HepG2 (cell line): Measurements from ENCODE around the gene CRIP1. TPM values are rescaled to one million over a fixed set of nuclear protein-coding genes. Genes with fewer than 3 reads are reported as not detected.

Experiments used
- ARID5B ChIP-seq: IDR thresholded peaks from 2 replicates; pipeline ENCODE4 v1.4.0; 2020; ENCODE audit warnings: mild to moderate bottlenecking, missing genetic modification reagents
- CERS6 ChIP-seq: sonication (generic); formaldehyde crosslinking; IDR thresholded peaks from 2 replicates; pipeline ENCODE4 v1.5.0; 2020; ENCODE audit warnings: missing genetic modification reagents
- ELK4 ChIP-seq: sonication (generic); formaldehyde crosslinking; IDR thresholded peaks from 2 replicates; pipeline ENCODE4 v1.9.0; 2021; ENCODE audit warnings: missing genetic modification reagents, borderline replicate concordance
- GMEB2 ChIP-seq: IDR thresholded peaks from 2 replicates; pipeline ENCODE4 v1.6.1; 2016; ENCODE audit warnings: missing biosample characterization, missing genetic modification reagents, low read depth
- HOXA7 ChIP-seq: sonication (generic); formaldehyde crosslinking; IDR thresholded peaks from 2 replicates; pipeline ENCODE4 v1.8.1; 2022; ENCODE audit warnings: mild to moderate bottlenecking, missing genetic modification reagents, moderate library complexity
- MEIS2 ChIP-seq: sonication (generic); formaldehyde crosslinking; IDR thresholded peaks from 2 replicates; pipeline ENCODE4 v1.9.0; 2021; ENCODE audit warnings: mild to moderate bottlenecking, missing genetic modification reagents
- MXI1 ChIP-seq: IDR thresholded peaks from 3 replicates; pipeline ENCODE4 v1.6.1; 2012; ENCODE audit warnings: low read depth, low read length, inconsistent platforms, borderline replicate concordance
- NFYC ChIP-seq: IDR thresholded peaks from 2 replicates; pipeline ENCODE4 v1.6.1; 2016; ENCODE audit warnings: missing genetic modification reagents, missing compliant biosample characterization
- PCBP2 ChIP-seq: fragments of 200-400 bp; formaldehyde crosslinking; optimal IDR thresholded peaks from 2 replicates; pipeline ENCODE3; 2018; ENCODE audit warnings: low read length, low read depth; ENCODE audit not compliant: poor library complexity, severe bottlenecking
- REST ChIP-seq, 2 experiments: IDR thresholded peaks; 2 replicates each; pipeline ENCODE4 v1.6.1; 2011 to 2012; ENCODE audit warnings: low read length in 2 of 2, borderline replicate concordance in 1 of 2, low read depth in 1 of 2, mild to moderate bottlenecking in 1 of 2, moderate library complexity in 1 of 2
- SALL1 ChIP-seq: sonication (generic); formaldehyde crosslinking; IDR thresholded peaks from 2 replicates; pipeline ENCODE4 v1.8.0; 2022; ENCODE audit warnings: mild to moderate bottlenecking, missing genetic modification reagents
- SRSF4 ChIP-seq: fragments of 200-400 bp; formaldehyde crosslinking; IDR thresholded peaks from one replicate; pipeline ENCODE4 v1.6.1; 2018; ENCODE audit warnings: mild to moderate bottlenecking, low read depth, low read length, moderate library complexity; ENCODE audit not compliant: poor library complexity, severe bottlenecking
- TOPORS ChIP-seq: sonication (generic); formaldehyde crosslinking; IDR thresholded peaks from 2 replicates; pipeline ENCODE4 v1.8.0; 2023; ENCODE audit warnings: mild to moderate bottlenecking, missing genetic modification reagents
- ZNF232 ChIP-seq: sonication (generic); formaldehyde crosslinking; IDR thresholded peaks from 2 replicates; pipeline ENCODE4 v1.4.0; 2020; ENCODE audit warnings: missing genetic modification reagents, borderline replicate concordance
- ZNF430 ChIP-seq: sonication (generic); formaldehyde crosslinking; IDR thresholded peaks from 2 replicates; pipeline ENCODE4 v1.9.0; 2021; ENCODE audit warnings: mild to moderate bottlenecking, missing genetic modification reagents
- ZNF839 ChIP-seq: sonication (generic); formaldehyde crosslinking; IDR thresholded peaks from 2 replicates; pipeline ENCODE4 v1.4.0; 2020; ENCODE audit warnings: missing genetic modification reagents, mild to moderate bottlenecking, borderline replicate concordance
- ZNF841 ChIP-seq: sonication (generic); formaldehyde crosslinking; IDR thresholded peaks from 2 replicates; pipeline ENCODE4 v1.8.1; 2023; ENCODE audit warnings: missing genetic modification reagents, borderline replicate concordance
- polyA plus RNA-seq, 8 experiments: library from polyadenylated mRNA; depleted of rRNA in 3 of 8; stranded (reverse) in 7 of 8; unstranded in 1 of 8; fragments of >200 nt; fragmentation: Illumina TruSeq in 4 of 8; extraction: Trizol in 4 of 8; gene quantifications; 2 replicates each; pipeline versions ENCODE4 v1.2.1 to v1.2.3, GENCODE V29; 2011 to 2016; ENCODE audit warnings: low read depth in 4 of 8, missing spikeins in 1 of 8, mixed read lengths in 1 of 8; ENCODE audit not compliant: insufficient read depth in 1 of 8
- total RNA-seq, 5 experiments: library from RNA; depleted of rRNA; stranded (reverse); fragments of >200 nt; fragmentation: Illumina TruSeq; extraction: Trizol; gene quantifications; 2 replicates each; pipeline ENCODE4 v1.2.3, GENCODE V29; 2016; ENCODE audit warnings: low read depth in 1 of 5

The CRIP1 gene
- total and polyA plus RNA-seq, 2 of the 13 experiments (the other 11 are each of a cell fraction or from before 2014, with no cell fraction given) = 53.9 to 59.5 TPM

GRCh38 chr14:105495990-105496830 lies 9.5 kb downstream of the CRIP1 start (continued):
- TF ChIP-seq ARID5B (CRISPR knock-in tag) (peak; percentile 78), HOXA7 (CRISPR knock-in tag) (no peak), CERS6 (CRISPR knock-in tag) (no peak), GMEB2 (CRISPR knock-in tag) (no peak), SALL1 (CRISPR knock-in tag) (peak; percentile 85), ZNF841 (no peak), TOPORS (CRISPR knock-in tag) (no peak), REST (IDR thresholded peaks at IDR 0.05; ENCODE audit: borderline replicate concordance in 1 of 2, low read depth in 1 of 2, low read length in 2 of 2) (no peak), ZNF430 (CRISPR knock-in tag) (peak; percentile 58; the same call in 1 of the 2 replicates), ELK4 (CRISPR knock-in tag) (no peak; the same call in 1 of the 2 replicates), NFYC (CRISPR knock-in tag) (no peak), SRSF4 (no peak), ZNF232 (CRISPR knock-in tag) (peak; percentile 40; the same call in 1 of the 2 replicates), MEIS2 (CRISPR knock-in tag) (no peak), PCBP2 (no peak), ZNF839 (no peak), MXI1 (no peak)
